HEK293T (cell line): Measurements from ENCODE around the gene RTEL1.

Experiments used
- CTCF ChIA-PET: fragments of 350-600 bp; formaldehyde crosslinking; extraction: SDS; loops from one replicate; lab custom pipeline; 2021; ENCODE audit warnings: antibody characterized with exemption, inconsistent platforms; lab: Yijun Ruan, JAX
- POLR2A ChIA-PET: fragments of 350-600 bp; formaldehyde crosslinking; extraction: SDS; loops from one replicate; lab custom pipeline; 2020; ENCODE audit warnings: antibody characterized with exemption, inconsistent platforms; lab: Yijun Ruan, JAX
- DNase-seq: peaks from one replicate; pipeline ENCODE4 v3.0.0; 2012; ENCODE audit warnings: mixed read lengths; ENCODE audit errors: extremely low spot score
- ARNT ChIP-seq: fragments of 450-650 bp; IDR thresholded peaks from 2 replicates; pipeline ENCODE4 v1.6.1; 2017; ENCODE audit warnings: mild to moderate bottlenecking
- BHLHE40 ChIP-seq: fragments of 450-650 bp; IDR thresholded peaks from 2 replicates; pipeline ENCODE4 v1.6.1; 2016; ENCODE audit warnings: mild to moderate bottlenecking, moderate library complexity, borderline replicate concordance
- CTBP1 ChIP-seq: fragments of 450-650 bp; IDR thresholded peaks from 2 replicates; pipeline ENCODE4 v1.6.1; 2016; ENCODE audit warnings: borderline replicate concordance
- ELF4 ChIP-seq: fragments of 450-650 bp; IDR thresholded peaks from 2 replicates; pipeline ENCODE4 v1.6.1; 2017; ENCODE audit warnings: antibody characterized with exemption
- FOXA1 ChIP-seq: fragments of 450-650 bp; IDR thresholded peaks from 2 replicates; pipeline ENCODE4 v1.6.1; 2016; ENCODE audit warnings: mild to moderate bottlenecking
- FOXK2 ChIP-seq: fragments of 450-650 bp; IDR thresholded peaks from 2 replicates; pipeline ENCODE4 v1.6.1; 2016; ENCODE audit warnings: mild to moderate bottlenecking
- FOXM1 ChIP-seq: fragments of 450-650 bp; IDR thresholded peaks from 2 replicates; pipeline ENCODE4 v1.6.1; 2017; ENCODE audit warnings: mild to moderate bottlenecking, borderline replicate concordance
- HDGF ChIP-seq: fragments of 450-650 bp; IDR thresholded peaks from 2 replicates; pipeline ENCODE4 v1.6.1; 2017; ENCODE audit warnings: antibody characterized with exemption, borderline replicate concordance
- L3MBTL2 ChIP-seq: fragments of 450-650 bp; conservative IDR thresholded peaks from 2 replicates; pipeline ENCODE4 v1.6.1; 2016; ENCODE audit warnings: mild to moderate bottlenecking
- LEF1 ChIP-seq: fragments of 450-650 bp; IDR thresholded peaks from 2 replicates; pipeline ENCODE4 v1.6.1; 2017; ENCODE audit warnings: mild to moderate bottlenecking, borderline replicate concordance
- NFRKB ChIP-seq: fragments of 450-650 bp; IDR thresholded peaks from 2 replicates; pipeline ENCODE4 v1.6.1; 2016; ENCODE audit warnings: mild to moderate bottlenecking, moderate library complexity
- PKNOX1 ChIP-seq: fragments of 450-650 bp; IDR thresholded peaks from 2 replicates; pipeline ENCODE4 v1.6.1; 2016
- SP1 ChIP-seq: fragments of 450-650 bp; IDR thresholded peaks from 2 replicates; pipeline ENCODE4 v1.6.1; 2017
- SUZ12 ChIP-seq: fragments of 450-650 bp; IDR thresholded peaks from 2 replicates; pipeline ENCODE4 v1.6.1; 2016; ENCODE audit warnings: mild to moderate bottlenecking
- TARDBP ChIP-seq: fragments of 450-650 bp; IDR thresholded peaks from 2 replicates; pipeline ENCODE4 v1.6.1; 2016
- ZNF384 ChIP-seq: fragments of 450-650 bp; IDR thresholded peaks from 2 replicates; pipeline ENCODE4 v1.6.1; 2016

RTEL1 gene

GRCh38 chr20:63701329-63702035, 43.4 kb downstream of the RTEL1 start:
- TF ChIP-seq TARDBP = no peak
- TF ChIP-seq CTBP1 = no peak
- ChIA-PET CTCF (no interaction called here), POLR2A (interaction anchor here (1.0 kb wide), 1 partner anchor 48 kb away, joined by 3 read pairs; the partner anchor contains the start of gene STMN3)
- DNase-seq = peak; percentile 4

- ChIA-PET CTCF (no interaction called here), POLR2A (interaction anchor here (1.5 kb wide), 1 partner anchor 8 kb away, joined by 5 read pairs; no protein-coding TSS in a partner anchor)
- TF ChIP-seq SUZ12 (no peak), FOXA1 (no peak), TARDBP (no peak), NFRKB (no peak), FOXM1 (no peak), PKNOX1 (no peak), ELF4 (no peak), L3MBTL2 (no peak), CTBP1 (no peak), ZNF384 (no peak), FOXK2 (no peak)
- DNase-seq = peak; percentile 4
These were observed 44.0 kb downstream of the RTEL1 start for GRCh38 chr20:63702036-63702665.

GRCh38 chr20:63702751-63703470, 44.8 kb downstream of the RTEL1 start:
- peak; percentile 2 for DNase-seq
- TF ChIP-seq FOXM1 (no peak), SUZ12 (no peak), PKNOX1 (no peak), ZNF384 (no peak), SP1 (no peak), L3MBTL2 (no peak), FOXK2 (no peak), ARNT (no peak), TARDBP (no peak), CTBP1 (no peak), LEF1 (no peak), NFRKB (no peak), HDGF (no peak), FOXA1 (no peak)
- POLR2A ChIA-PET = interaction anchor here (1.5 kb wide), 1 partner anchor 9 kb away, joined by 5 read pairs; no protein-coding TSS in a partner anchor
- CTCF ChIA-PET = no interaction called here

GRCh38 chr20:63703471-63703975, 45.4 kb downstream of the RTEL1 start:
- CTCF ChIA-PET = no interaction called here
- POLR2A ChIA-PET = interaction anchor here (1.5 kb wide), 1 partner anchor 9 kb away, joined by 5 read pairs; no protein-coding TSS in a partner anchor
- peak; percentile 3 for DNase-seq
- TF ChIP-seq SP1 = no peak
- TF ChIP-seq NFRKB = no peak
- no peak for TF ChIP-seq SUZ12
- TF ChIP-seq L3MBTL2 = no peak
- TF ChIP-seq PKNOX1 = no peak
- TF ChIP-seq HDGF = no peak
- no peak for TF ChIP-seq CTBP1
- no peak for TF ChIP-seq FOXM1
- TF ChIP-seq TARDBP = no peak
- no peak for TF ChIP-seq BHLHE40
- no peak for TF ChIP-seq ZNF384
- no peak for TF ChIP-seq FOXA1
- no peak for TF ChIP-seq ARNT
- no peak for TF ChIP-seq FOXK2
- TF ChIP-seq LEF1 = no peak
- no peak for TF ChIP-seq ELF4

- CTCF ChIA-PET = no interaction called here
These were observed 46.0 kb downstream of the RTEL1 start for GRCh38 chr20:63703976-63704748.

More at GRCh38 chr20:63703976-63704748, 46.0 kb downstream of the RTEL1 start:
- no peak for TF ChIP-seq FOXA1
- TF ChIP-seq TARDBP = no peak
- TF ChIP-seq CTBP1 = no peak
- no peak for TF ChIP-seq BHLHE40
- TF ChIP-seq SP1 = no peak
- peak; percentile 3 for DNase-seq
- POLR2A ChIA-PET = interaction anchor here (1.5 kb wide), 1 partner anchor 10 kb away, joined by 5 read pairs; no protein-coding TSS in a partner anchor
